NOMO-1 (cell line): ENCODE measurements around the gene HPX.

Experiments used
- DNase-seq, 2 experiments: peaks; one replicate each; lab custom pipeline; 2025; ENCODE audit not compliant: unreplicated experiment in 2 of 2; lab: John Stamatoyannopoulos, UW

Gene HPX

GRCh38 chr11:6468712-6469495 lies 28.1 kb upstream of the HPX start:
- no peak for DNase-seq

- no peak for DNase-seq
These were observed 18.3 kb upstream of the HPX start for GRCh38 chr11:6459099-6459450.

- no peak for DNase-seq
These were observed 17.7 kb upstream of the HPX start for GRCh38 chr11:6458352-6459098.

- DNase-seq: no peak
These were observed 17.0 kb upstream of the HPX start for GRCh38 chr11:6457581-6458320.

GRCh38 chr11:6456361-6457073 lies 15.7 kb upstream of the HPX start:
- no peak for DNase-seq

- no peak for DNase-seq
These were observed 14.3 kb upstream of the HPX start for GRCh38 chr11:6455070-6455469.

- DNase-seq: no peak
These were observed 12.4 kb upstream of the HPX start for GRCh38 chr11:6453152-6453551.

- DNase-seq: no peak
These were observed 11.4 kb upstream of the HPX start for GRCh38 chr11:6452219-6452618.

GRCh38 chr11:6448574-6448973 lies 7.8 kb upstream of the HPX start:
- no peak for DNase-seq

- DNase-seq: peak; percentile 42 to 50
These were observed 2.6 kb upstream of the HPX start for GRCh38 chr11:6443269-6444003.

- DNase-seq: no peak
These were observed 1.7 kb upstream of the HPX start for GRCh38 chr11:6442441-6442840.

- DNase-seq: peak; percentile 41 to 42
These were observed 1.7 kb downstream of the HPX start for GRCh38 chr11:6438979-6439571.

GRCh38 chr11:6437993-6438392 lies 2.8 kb downstream of the HPX start:
- DNase-seq: peak; percentile 34 to 62

GRCh38 chr11:6437423-6437822 lies 3.4 kb downstream of the HPX start:
- DNase-seq: no peak

GRCh38 chr11:6433998-6434660 lies 6.7 kb downstream of the HPX start:
- DNase-seq: no peak

- no peak for DNase-seq
These were observed 8.9 kb downstream of the HPX start for GRCh38 chr11:6431861-6432260.

GRCh38 chr11:6427516-6427915 lies 13.3 kb downstream of the HPX start:
- DNase-seq: no peak

GRCh38 chr11:6420677-6421076 lies 20.1 kb downstream of the HPX start:
- DNase-seq: no peak

GRCh38 chr11:6419009-6419631 lies 21.7 kb downstream of the HPX start, which contains the start of gene APBB1:
APBB1 (minus strand) TSS chr11:6419094; CDS start chr11:6411347, 7,747 bp downstream.
- DNase-seq: peak; percentile 26 to 32
